Muscle of back (tissue), 11 donors: Measurements from ENCODE around the gene RAB25. TPM values are rescaled to one million over a fixed set of nuclear protein-coding genes. Genes with fewer than 3 reads are reported as not detected.
"Not testable (repeated sequence)": the region's sequence is repeated elsewhere in the genome, so short reads cannot be mapped to it uniquely, and the experiment has no call there.

Experiments
- DNase-seq, 3 donors: peaks; one replicate each; pipeline versions ENCODE4 v3.0.0 to v3.0.0-alpha.2; 2013
- polyA plus RNA-seq, 10 donors: library from polyadenylated mRNA; unstranded; fragments of 120-200 nt; gene quantifications; one replicate each; pipeline ENCODE4 v1.2.1, GENCODE V29; 2013; ENCODE audit not compliant: insufficient read length in 10 of 10

The RAB25 gene
- polyA plus RNA-seq, 10 donors, result 0.26 to 11.7 (median 0.34) TPM; not detected in 2

GRCh38 chr1:156054500-156055280, 6.3 kb upstream of the RAB25 start, which contains the start of gene LAMTOR2:
Gene LAMTOR2, plus strand, starts transcription at chr1:156054782. Its CDS starts 108 bp downstream, at chr1:156054890.
- peak; percentile 99 for DNase-seq

- no peak for DNase-seq
These were observed 5.5 kb upstream of the RAB25 start for GRCh38 chr1:156055281-156056048.

- no peak for DNase-seq
These were observed 4.6 kb upstream of the RAB25 start for GRCh38 chr1:156056326-156056849.

- no peak for DNase-seq
These were observed 1.2 kb downstream of the RAB25 start for GRCh38 chr1:156062189-156062588.

- DNase-seq, result no peak
These were observed 3.0 kb downstream of the RAB25 start for GRCh38 chr1:156063997-156064285.

- DNase-seq, result no peak
These were observed 3.7 kb downstream of the RAB25 start for GRCh38 chr1:156064615-156065014.

GRCh38 chr1:156065212-156065611, 4.3 kb downstream of the RAB25 start:
- DNase-seq, result no peak

GRCh38 chr1:156065871-156066270, 4.9 kb downstream of the RAB25 start:
- no peak for DNase-seq

- no peak for DNase-seq
These were observed 6.3 kb downstream of the RAB25 start for GRCh38 chr1:156067262-156067661.

GRCh38 chr1:156069490-156070455, 8.8 kb downstream of the RAB25 start:
- no peak for DNase-seq

- DNase-seq, result no peak
These were observed 9.6 kb downstream of the RAB25 start for GRCh38 chr1:156070548-156070947.

GRCh38 chr1:156071332-156071816, 10.4 kb downstream of the RAB25 start:
- DNase-seq, result not testable (repeated sequence)

GRCh38 chr1:156072251-156072650, 11.3 kb downstream of the RAB25 start:
- DNase-seq, result no peak

GRCh38 chr1:156073110-156073687, 12.2 kb downstream of the RAB25 start:
- DNase-seq, result no peak

- DNase-seq, result no peak
These were observed 12.8 kb downstream of the RAB25 start for GRCh38 chr1:156073740-156074139.

- no peak for DNase-seq
These were observed 13.7 kb downstream of the RAB25 start for GRCh38 chr1:156074661-156075060.

- DNase-seq, result no peak
These were observed 14.2 kb downstream of the RAB25 start for GRCh38 chr1:156075162-156075561.

GRCh38 chr1:156075775-156076204, 14.8 kb downstream of the RAB25 start:
- DNase-seq, result no peak

- DNase-seq, result peak in 1 of 3 donors; percentile 75
These were observed 15.9 kb downstream of the RAB25 start for GRCh38 chr1:156076609-156077429.

- no peak for DNase-seq
These were observed 16.4 kb downstream of the RAB25 start for GRCh38 chr1:156077430-156077760.
